NCI-H748 treated with DMSO at 0.1 percent for 48 hours (cell line): ENCODE data around the gene BAMBI.
"Not testable (repeated sequence)": the region's sequence is repeated elsewhere in the genome, so short reads cannot be mapped to it uniquely, and the experiment has no call there.

Source experiments
- DNase-seq: peaks from one replicate; lab custom pipeline; 2025; lab: John Stamatoyannopoulos, UW

BAMBI gene

GRCh38 chr10:28676968-28677887 lies at the start of gene BAMBI:
BAMBI (plus strand) TSS chr10:28677521; CDS start chr10:28677898, 377 bp downstream.
- DNase-seq = peak; percentile 80

GRCh38 chr10:28628184-28628893 lies 49.0 kb upstream of the BAMBI start:
- peak; percentile 2 for DNase-seq

GRCh38 chr10:28631896-28632583 lies 45.3 kb upstream of the BAMBI start:
- DNase-seq = no peak

DNA sequence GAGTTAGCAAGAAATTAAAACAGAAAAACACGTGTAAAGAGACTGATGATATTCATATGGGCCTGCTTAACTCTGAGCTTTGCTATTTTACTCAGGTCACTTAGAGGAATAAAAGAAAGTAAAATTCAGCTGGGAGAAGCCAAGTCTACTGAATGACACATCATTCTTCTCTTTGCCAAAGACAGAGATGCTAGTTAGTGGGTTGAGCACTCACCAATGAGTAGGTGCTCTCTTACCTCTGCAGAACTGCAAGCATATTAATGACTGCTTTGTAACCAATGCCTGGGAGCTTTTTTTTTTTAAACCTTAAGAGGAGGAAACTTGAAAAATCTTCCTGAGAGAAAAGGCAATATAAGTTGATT lies 44.8 kb upstream of the BAMBI start:
- DNase-seq = no peak

GRCh38 chr10:28633750-28634149 lies 43.6 kb upstream of the BAMBI start:
- DNase-seq = no peak

DNA sequence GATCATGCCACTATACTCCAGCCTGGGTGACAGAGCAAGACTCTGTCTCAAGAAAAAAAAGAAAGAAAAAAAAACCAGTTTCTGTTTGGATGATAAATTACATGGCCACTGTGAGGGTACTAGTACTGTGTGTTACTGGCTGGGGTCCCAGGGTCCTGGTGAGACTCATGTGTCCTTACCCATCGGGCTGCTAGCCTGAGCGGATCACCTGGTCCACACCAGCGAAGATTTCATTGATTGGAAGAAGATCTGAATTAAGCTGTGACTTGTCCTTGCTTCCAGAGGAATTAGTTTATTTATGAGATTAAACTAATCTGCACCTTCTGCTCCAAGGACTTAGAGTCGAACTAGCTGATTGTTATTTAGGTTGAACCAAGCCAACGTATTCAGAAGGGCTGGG lies 40.0 kb upstream of the BAMBI start:
- no peak for DNase-seq

DNA sequence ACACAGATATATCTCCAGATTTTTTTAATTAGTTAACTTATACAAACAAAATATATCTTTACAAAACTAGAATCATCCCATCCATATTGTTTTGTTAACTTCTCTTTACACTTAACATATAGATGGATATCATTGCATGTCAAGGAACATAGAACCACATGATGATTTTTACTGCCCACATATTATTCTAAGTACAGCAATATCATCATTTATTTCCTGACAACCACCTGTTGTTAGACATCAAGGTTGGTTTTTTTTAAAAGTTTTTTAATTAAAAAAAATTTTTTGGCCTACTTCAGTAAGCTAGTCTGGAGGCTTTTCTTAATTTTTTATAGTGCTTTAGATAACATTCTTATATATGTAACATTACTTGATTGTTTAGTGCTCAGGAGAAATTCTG lies 38.9 kb upstream of the BAMBI start:
- no peak for DNase-seq

GRCh38 chr10:28640551-28640950 lies 36.8 kb upstream of the BAMBI start:
- no peak for DNase-seq

DNA sequence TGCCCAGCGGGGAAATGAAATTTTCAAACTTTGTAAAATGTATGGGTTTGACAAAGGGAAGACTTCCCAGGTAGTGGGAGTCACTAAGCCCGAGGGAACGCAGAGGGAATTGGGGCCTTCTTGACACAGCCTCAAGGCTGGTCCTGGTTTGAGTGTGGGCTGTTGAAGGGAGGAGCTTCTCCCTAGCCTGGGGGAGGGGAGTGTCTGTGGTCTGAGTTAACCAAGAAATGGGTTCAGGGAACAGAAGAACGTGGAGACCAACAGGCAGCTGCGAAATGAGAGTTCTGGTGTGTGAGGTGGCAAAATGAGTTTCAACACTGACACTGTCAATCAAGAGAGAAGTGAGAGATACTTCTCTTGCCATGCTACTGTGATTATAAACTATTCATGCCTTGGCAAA lies 32.7 kb upstream of the BAMBI start:
- DNase-seq = no peak

DNA sequence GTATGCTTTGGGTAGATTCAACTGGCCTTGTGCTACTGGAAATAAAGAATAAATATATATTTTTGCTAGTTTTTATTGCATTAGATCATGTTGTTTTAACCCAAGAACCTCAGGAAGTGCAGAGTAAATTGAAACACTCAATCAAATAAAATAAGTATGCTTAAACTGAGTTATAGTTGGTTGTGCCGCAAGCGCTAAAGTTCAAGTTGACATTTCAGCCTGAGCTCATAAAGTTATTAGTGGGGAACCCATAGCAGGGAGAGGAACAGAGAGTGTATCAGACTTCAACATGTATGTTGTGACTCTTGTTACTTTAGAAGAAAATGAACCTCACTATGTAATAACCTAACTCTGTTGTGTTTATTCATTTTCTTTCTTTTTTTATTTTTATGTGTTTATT lies 25.2 kb upstream of the BAMBI start:
- no peak for DNase-seq

DNA sequence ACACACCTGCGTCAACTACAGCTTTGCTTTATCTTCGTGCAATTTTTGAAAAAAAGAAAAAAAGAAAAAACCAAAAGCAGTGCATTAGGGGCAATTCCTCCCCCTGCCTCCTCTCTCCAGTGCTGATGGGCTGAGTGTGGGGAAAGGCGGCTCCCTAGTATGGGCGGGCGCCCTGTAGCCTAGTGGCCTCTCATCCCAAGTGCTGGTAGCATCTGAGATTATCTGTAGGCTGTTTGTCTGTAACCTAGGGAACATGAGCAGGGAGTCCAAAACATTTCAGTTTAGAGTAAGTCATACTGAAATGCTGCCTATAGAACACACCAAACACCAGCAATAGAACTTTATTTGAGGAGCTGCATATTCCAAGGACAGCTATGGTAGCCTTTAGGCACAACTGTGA lies 24.6 kb upstream of the BAMBI start:
- no peak for DNase-seq

- DNase-seq = not testable (repeated sequence)
Observed at GRCh38 chr10:28658824-28659223, 18.5 kb upstream of the BAMBI start.

- no peak for DNase-seq
Observed at GRCh38 chr10:28661035-28661434, 16.3 kb upstream of the BAMBI start.

- peak; percentile 49 for DNase-seq
Observed at GRCh38 chr10:28663576-28664368, 13.5 kb upstream of the BAMBI start.

GRCh38 chr10:28664369-28664740 lies 13.0 kb upstream of the BAMBI start:
- DNase-seq = no peak

- DNase-seq = no peak
Observed at GRCh38 chr10:28666751-28667467, 10.4 kb upstream of the BAMBI start.

GRCh38 chr10:28668363-28669226 lies 8.7 kb upstream of the BAMBI start:
- peak; percentile 77 for DNase-seq

DNA sequence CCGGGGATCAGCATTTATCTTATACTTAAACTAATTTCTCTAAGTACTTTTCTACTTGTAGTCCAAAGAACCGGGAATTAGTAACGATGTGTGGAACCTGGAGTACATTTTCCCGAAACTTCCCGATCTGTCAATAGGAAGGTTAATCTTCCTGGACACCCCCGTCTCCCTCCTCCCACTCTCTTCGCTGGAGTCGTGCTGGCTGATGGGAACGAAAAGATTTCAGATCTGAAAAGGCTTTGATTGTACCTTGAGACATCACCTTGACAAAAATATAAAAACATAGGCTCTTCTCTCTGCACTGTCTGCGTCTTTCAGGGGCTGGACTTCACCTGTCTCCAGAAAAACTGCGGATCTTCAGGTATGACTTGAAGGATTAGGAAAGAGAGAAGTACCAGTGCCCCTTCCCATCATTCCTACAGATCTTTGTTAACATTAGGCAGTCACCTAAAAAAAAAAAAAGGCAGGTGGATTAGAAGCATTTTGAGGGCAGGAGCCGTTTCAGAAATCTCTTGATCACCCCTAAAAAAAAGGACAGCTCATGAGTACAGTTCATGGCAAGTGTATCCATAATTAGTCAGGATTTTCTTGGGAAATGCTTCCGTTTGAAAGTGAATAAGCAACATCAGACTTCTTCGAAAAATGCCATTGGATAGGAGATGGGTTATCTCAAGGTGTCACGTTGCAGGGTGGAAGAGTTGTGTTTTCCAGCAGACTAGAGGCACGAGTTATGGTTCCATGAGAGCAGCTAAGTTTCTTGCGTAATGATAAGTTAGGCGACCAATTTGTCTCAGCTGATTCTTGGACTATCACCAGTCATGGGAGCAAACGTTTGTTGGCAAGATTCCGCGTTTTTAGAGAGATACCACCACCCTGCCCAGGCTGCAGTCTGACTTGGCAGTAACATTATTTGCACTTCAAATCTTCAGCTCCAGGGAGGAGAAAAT lies 7.8 kb upstream of the BAMBI start:
- no peak for DNase-seq

GRCh38 chr10:28674782-28675181 lies 2.5 kb upstream of the BAMBI start:
- DNase-seq = no peak
